A673 (cell line): Measurements from ENCODE around the gene PIM3. TPM values are rescaled to one million over a fixed set of nuclear protein-coding genes. Genes with fewer than 3 reads are reported as not detected.

Experiments
- BruUV-seq: library from RNA; stranded (reverse); fragments of 400-500 nt; replicated peaks from 2 replicates; lab custom pipeline; 2021; lab: Mats Ljungman, UMichigan
- CTCF ChIA-PET: fragments of 300-600 bp; sonication (Branson Sonifier 250); formaldehyde crosslinking; loops from one replicate; lab custom pipeline; 2022; ENCODE audit warnings: antibody characterized with exemption; lab: Charles Lee
- POLR2A ChIA-PET: fragments of 300-600 bp; sonication (Branson Sonifier 250); formaldehyde crosslinking; loops from one replicate; lab custom pipeline; 2022; ENCODE audit warnings: antibody characterized with exemption; ENCODE audit not compliant: low non-redundant PET; lab: Charles Lee
- DNase-seq: peaks from one replicate; pipeline ENCODE4 v3.0.0-alpha.2; 2015; ENCODE audit warnings: low spot score
- H3K27ac ChIP-seq: fragments of 200-600 bp; sonication (generic); 2 replicates; pipeline ENCODE4 v1.5.1; 2016; ENCODE audit warnings: mixed run types, low read depth, mild to moderate bottlenecking, mixed read lengths, antibody characterized with exemption, low read length; ENCODE audit not compliant: poor library complexity, severe bottlenecking
- H3K27me3 ChIP-seq: fragments of 200-600 bp; sonication (generic); replicated peaks from 2 replicates; pipeline ENCODE4 v1.6.1; 2017; ENCODE audit warnings: mixed run types, low read depth, mild to moderate bottlenecking, mixed read lengths, antibody characterized with exemption, low read length; ENCODE audit not compliant: insufficient read depth, poor library complexity
- H3K36me3 ChIP-seq: fragments of 200-600 bp; sonication (generic); 2 replicates; pipeline ENCODE4 v1.6.1; 2016; ENCODE audit warnings: mixed run types, mild to moderate bottlenecking, mixed read lengths, antibody characterized with exemption, low read length; ENCODE audit not compliant: insufficient read depth, poor library complexity, severe bottlenecking
- H3K4me1 ChIP-seq: fragments of 200-600 bp; sonication (generic); 2 replicates; pipeline ENCODE4 v1.6.1; 2017; ENCODE audit warnings: mixed run types, mild to moderate bottlenecking, mixed read lengths, antibody characterized with exemption, low read length; ENCODE audit not compliant: insufficient read depth, poor library complexity, severe bottlenecking
- H3K4me3 ChIP-seq: fragments of 200-600 bp; sonication (generic); 2 replicates; pipeline ENCODE4 v1.5.1; 2016; ENCODE audit warnings: low read depth, mixed run types, mild to moderate bottlenecking, mixed read lengths, low read length; ENCODE audit not compliant: poor library complexity, severe bottlenecking
- H3K9me3 ChIP-seq: fragments of 200-600 bp; sonication (generic); 2 replicates; pipeline ENCODE4 v1.6.1; 2016; ENCODE audit warnings: mixed run types, low read depth, mild to moderate bottlenecking, mixed read lengths, antibody characterized with exemption, low read length; ENCODE audit not compliant: poor library complexity, severe bottlenecking
- CTCF ChIP-seq: fragments of 300-800, 200-600 bp; sonication (generic); conservative IDR thresholded peaks from 2 replicates; pipeline ENCODE4 v1.5.1; 2017; ENCODE audit warnings: low read depth, mild to moderate bottlenecking, antibody characterized with exemption, low read length, moderate library complexity, mixed read lengths
- EZH2 ChIP-seq: fragments of 200-600 bp; sonication (generic); IDR thresholded peaks from 2 replicates; pipeline ENCODE4 v1.6.1; 2017; ENCODE audit warnings: borderline replicate concordance, low read depth, mild to moderate bottlenecking, mixed read lengths, antibody characterized with exemption, low read length; ENCODE audit not compliant: poor library complexity, severe bottlenecking
- intact Hi-C: fragments of 100-400 bp; cut with micrococcal nuclease; formaldehyde crosslinking; loops from one replicate; pipeline ENCODE4 v1.10.0; 2022; ENCODE audit not compliant: unreplicated experiment
- total RNA-seq: library from RNA; stranded (reverse); gene quantifications from 2 replicates; pipeline ENCODE4 v1.2.3, GENCODE V29; 2021

Gene PIM3
- total RNA-seq, 1 experiment from 2014 or later, result 71.3 TPM

- Histone ChIP-seq H3K27ac (no peak overlapping the region), H3K4me3 (no peak overlapping the region), H3K4me1 (peaks cover 11% of the 10 kb centered on the region), H3K27me3 (no peaks in the 10 kb centered on the region), H3K36me3 (no peaks in the 10 kb centered on the region), H3K9me3 (no peaks in the 10 kb centered on the region)
- intact Hi-C loops, result no loop called here
- POLR2A ChIA-PET, result no interaction called here
- no TSS peak for BruUV-seq
- TF ChIP-seq EZH2 (no peak), CTCF (no peak)
- no peak for DNase-seq
- CTCF ChIA-PET, result no interaction called here
Observed at GRCh38 chr22:50002791-50003190, 42.2 kb downstream of the PIM3 start.

- H3K27me3 ChIP-seq, result no peaks in the 10 kb centered on the region
- ChIA-PET POLR2A (no interaction called here), CTCF (no interaction called here)
- no peak overlapping the region for H3K4me3 ChIP-seq
- intact Hi-C loops, result no loop called here
- TF ChIP-seq EZH2 (no peak), CTCF (no peak)
- peaks cover 11% of the 10 kb centered on the region for H3K4me1 ChIP-seq
- H3K36me3 ChIP-seq, result no peaks in the 10 kb centered on the region
- no peak overlapping the region for H3K27ac ChIP-seq
- no TSS peak for BruUV-seq
- DNase-seq, result no peak
- no peaks in the 10 kb centered on the region for H3K9me3 ChIP-seq
Observed at GRCh38 chr22:50004918-50005317, 44.3 kb downstream of the PIM3 start.

- BruUV-seq, result no TSS peak
- Histone ChIP-seq H3K4me1 (peaks cover 7% of the 10 kb centered on the region), H3K27me3 (no peaks in the 10 kb centered on the region), H3K27ac (no peak overlapping the region), H3K4me3 (no peak overlapping the region), H3K9me3 (no peaks in the 10 kb centered on the region), H3K36me3 (no peaks in the 10 kb centered on the region)
- intact Hi-C loops, result no loop called here
- CTCF ChIA-PET, result interaction anchor here (0.5 kb wide), 1 partner anchor 23 kb away, joined by 4 read pairs; no protein-coding TSS in a partner anchor
- DNase-seq, result no peak
- POLR2A ChIA-PET, result no interaction called here
- TF ChIP-seq CTCF (no peak), EZH2 (no peak)
Observed at GRCh38 chr22:50007057-50007511, 46.5 kb downstream of the PIM3 start.
